Mesendoderm (in vitro differentiated cells): Measurements from ENCODE around the gene OR13C4. TPM values are rescaled to one million over a fixed set of nuclear protein-coding genes. Genes with fewer than 3 reads are reported as not detected.

ENCODE experiments used
- DNase-seq: peaks from one replicate; pipeline ENCODE4 v3.0.0; 2013
- H2AK5ac ChIP-seq: 2 replicates; pipeline ENCODE4 v1.6.1; 2013; ENCODE audit warnings: low read length, inconsistent platforms
- H2BK120ac ChIP-seq: 2 replicates; pipeline ENCODE4 v1.6.1; 2013; ENCODE audit warnings: low read depth, mild to moderate bottlenecking, low read length, moderate library complexity, mixed read lengths
- H2BK15ac ChIP-seq: replicated peaks from 2 replicates; pipeline ENCODE4 v1.6.1; 2013; ENCODE audit warnings: low read depth, mild to moderate bottlenecking, moderate library complexity
- H2BK5ac ChIP-seq: 2 replicates; pipeline ENCODE4 v1.6.1; 2013; ENCODE audit warnings: low read length, inconsistent platforms
- H3K18ac ChIP-seq: 2 replicates; pipeline ENCODE4 v1.6.1; 2013; ENCODE audit warnings: mild to moderate bottlenecking, low read length, mixed read lengths
- H3K23ac ChIP-seq: one replicate; pipeline ENCODE4 v1.6.1; 2013; ENCODE audit warnings: low read length
- H3K27ac ChIP-seq: 2 replicates; pipeline ENCODE4 v1.5.1; 2013; ENCODE audit warnings: low read depth, mild to moderate bottlenecking, inconsistent platforms, low read length, moderate library complexity
- H3K27me3 ChIP-seq: 2 replicates; pipeline ENCODE4 v1.6.1; 2013; ENCODE audit warnings: low read length, control low read depth, mild to moderate bottlenecking, inconsistent platforms; ENCODE audit not compliant: insufficient read depth, poor library complexity
- H3K36me3 ChIP-seq: 2 replicates; pipeline ENCODE4 v1.6.1; 2013; ENCODE audit warnings: low read length, inconsistent platforms; ENCODE audit not compliant: control insufficient read depth, insufficient read depth
- H3K4ac ChIP-seq: one replicate; pipeline ENCODE4 v1.6.1; 2013; ENCODE audit warnings: low read depth, mild to moderate bottlenecking, low read length, moderate library complexity
- H3K4me1 ChIP-seq: 2 replicates; pipeline ENCODE4 v1.6.1; 2013; ENCODE audit warnings: low read depth, low read length, inconsistent platforms; ENCODE audit not compliant: control insufficient read depth
- H3K4me2 ChIP-seq: 2 replicates; pipeline ENCODE4 v1.6.1; 2013; ENCODE audit warnings: low read length
- H3K4me3 ChIP-seq: 2 replicates; pipeline ENCODE4 v1.5.1; 2013; ENCODE audit warnings: mild to moderate bottlenecking, low read length
- H3K56ac ChIP-seq: one replicate; pipeline ENCODE4 v1.6.1; 2013; ENCODE audit warnings: low read length
- H3K79me1 ChIP-seq: 2 replicates; pipeline ENCODE4 v1.6.1; 2013; ENCODE audit warnings: low read length, inconsistent platforms
- H3K79me2 ChIP-seq: 2 replicates; pipeline ENCODE4 v1.6.1; 2013; ENCODE audit warnings: mild to moderate bottlenecking, low read length; ENCODE audit not compliant: control insufficient read depth, insufficient read depth
- H3K9ac ChIP-seq: 2 replicates; pipeline ENCODE4 v1.6.1; 2013; ENCODE audit warnings: low read length, inconsistent platforms
- H4K5ac ChIP-seq: one replicate; pipeline ENCODE4 v1.6.1; 2013; ENCODE audit warnings: low read length
- H4K8ac ChIP-seq: one replicate; pipeline ENCODE4 v1.6.1; 2013; ENCODE audit warnings: low read depth, mild to moderate bottlenecking, control low read depth, low read length, moderate library complexity
- WGBS: extraction: QIAGEN DNeasy Blood & Tissue Kit; methylation state at CpG from one replicate; pipeline ENCODE4 v1.1.7; 2013; ENCODE audit warnings: low lambda C conversion rate, missing lambda C conversion rate; ENCODE audit not compliant: insufficient coverage; ENCODE audit errors: extremely low coverage; 5-methylcytosine and 5-hydroxymethylcytosine counted together
- polyA plus RNA-seq, 2 experiments: library from polyadenylated mRNA; stranded (reverse); fragments of 200-250 nt; gene quantifications; one replicate each; pipeline ENCODE4 v1.2.3, GENCODE V29; 2013

OR13C4 gene
- polyA plus RNA-seq (2013, experiment 1 of 2): not detected
- polyA plus RNA-seq (2013, experiment 2 of 2): not detected

GRCh38 chr9:104527109-104527508 is at the start of gene OR13C4:
OR13C4 (minus strand) TSS chr9:104527209; CDS start chr9:104527209, 0 bp downstream.
- H2BK15ac ChIP-seq: no peak within 1 kb of the TSS
- no peak for DNase-seq
- H3K27ac ChIP-seq: no peak within 1 kb of the TSS
- no peaks in the 10 kb centered on the region for H3K36me3 ChIP-seq
- H3K56ac ChIP-seq: no peak within 1 kb of the TSS
- no peak within 1 kb of the TSS for H2AK5ac ChIP-seq
- no peak within 1 kb of the TSS for H4K8ac ChIP-seq
- no peak within 1 kb of the TSS for H2BK5ac ChIP-seq
- H4K5ac ChIP-seq: no peak within 1 kb of the TSS
- no peaks in the 10 kb centered on the region for H3K27me3 ChIP-seq
- H3K4me3 ChIP-seq: no peak within 1 kb of the TSS
- H3K4me2 ChIP-seq: no peak within 1 kb of the TSS
- H3K79me1 ChIP-seq: no peaks in the 10 kb centered on the region
- H3K4me1 ChIP-seq: no peaks in the 10 kb centered on the region
- H3K79me2 ChIP-seq: no peaks in the 10 kb centered on the region
- no peak within 1 kb of the TSS for H3K9ac ChIP-seq
- no peak within 1 kb of the TSS for H2BK120ac ChIP-seq
- no peak within 1 kb of the TSS for H3K23ac ChIP-seq
- no peak within 1 kb of the TSS for H3K4ac ChIP-seq
- H3K18ac ChIP-seq: no peak within 1 kb of the TSS

- H2BK15ac ChIP-seq: no peak overlapping the region
- no peak overlapping the region for H2BK5ac ChIP-seq
- H3K4me2 ChIP-seq: no peak overlapping the region
- no peaks in the 10 kb centered on the region for H3K79me1 ChIP-seq
- no peak overlapping the region for H3K9ac ChIP-seq
- no peak overlapping the region for H4K5ac ChIP-seq
- no peak for DNase-seq
- no peak overlapping the region for H4K8ac ChIP-seq
- H2BK120ac ChIP-seq: no peak overlapping the region
- H3K4me1 ChIP-seq: no peaks in the 10 kb centered on the region
- no CpG with 5 or more reads among the region's 2 CpGs for WGBS
- H3K79me2 ChIP-seq: no peaks in the 10 kb centered on the region
- H3K4me3 ChIP-seq: no peak overlapping the region
- no peak overlapping the region for H3K18ac ChIP-seq
- H2AK5ac ChIP-seq: no peak overlapping the region
- H3K4ac ChIP-seq: no peak overlapping the region
- no peaks in the 10 kb centered on the region for H3K27me3 ChIP-seq
- H3K27ac ChIP-seq: no peak overlapping the region
- no peak overlapping the region for H3K56ac ChIP-seq
- no peak overlapping the region for H3K23ac ChIP-seq
- no peaks in the 10 kb centered on the region for H3K36me3 ChIP-seq
Measured at GRCh38 chr9:104575456-104575855, 48.4 kb upstream of the OR13C4 start.

- no peak overlapping the region for H4K8ac ChIP-seq
- no peak overlapping the region for H2AK5ac ChIP-seq
- H3K18ac ChIP-seq: no peak overlapping the region
- H3K4ac ChIP-seq: no peak overlapping the region
- no peak overlapping the region for H2BK15ac ChIP-seq
- H2BK120ac ChIP-seq: no peak overlapping the region
- H4K5ac ChIP-seq: no peak overlapping the region
- no peak overlapping the region for H3K56ac ChIP-seq
- H3K9ac ChIP-seq: no peak overlapping the region
- H3K79me1 ChIP-seq: no peaks in the 10 kb centered on the region
- H3K79me2 ChIP-seq: no peaks in the 10 kb centered on the region
- no peak overlapping the region for H3K27ac ChIP-seq
- H3K4me2 ChIP-seq: no peak overlapping the region
- no peaks in the 10 kb centered on the region for H3K4me1 ChIP-seq
- H2BK5ac ChIP-seq: no peak overlapping the region
- WGBS: no CpG with 5 or more reads among the region's 1 CpG
- no peaks in the 10 kb centered on the region for H3K36me3 ChIP-seq
- no peaks in the 10 kb centered on the region for H3K27me3 ChIP-seq
- H3K4me3 ChIP-seq: no peak overlapping the region
- DNase-seq: no peak
- no peak overlapping the region for H3K23ac ChIP-seq
Measured at GRCh38 chr9:104572612-104573011, 45.6 kb upstream of the OR13C4 start.

- no CpG with 5 or more reads among the region's 4 CpGs for WGBS
Measured at GRCh38 chr9:104568868-104569267, 41.9 kb upstream of the OR13C4 start, which contains the start of gene OR13C8. OR13C8 (plus strand) TSS chr9:104569168; CDS start chr9:104569168, 0 bp downstream.

GRCh38 chr9:104564358-104564757 is 37.3 kb upstream of the OR13C4 start:
- H3K79me2 ChIP-seq: no peaks in the 10 kb centered on the region
- WGBS: no CpG with 5 or more reads among the region's 1 CpG
- H3K9ac ChIP-seq: no peak overlapping the region
- H2BK15ac ChIP-seq: no peak overlapping the region
- no peak overlapping the region for H4K5ac ChIP-seq
- H3K4me1 ChIP-seq: no peaks in the 10 kb centered on the region
- H3K56ac ChIP-seq: no peak overlapping the region
- no peak overlapping the region for H4K8ac ChIP-seq
- no peak overlapping the region for H3K4me2 ChIP-seq
- no peak overlapping the region for H2BK120ac ChIP-seq
- no peak overlapping the region for H3K4me3 ChIP-seq
- DNase-seq: no peak
- no peak overlapping the region for H2AK5ac ChIP-seq
- no peak overlapping the region for H3K18ac ChIP-seq
- no peak overlapping the region for H3K23ac ChIP-seq
- H3K27ac ChIP-seq: no peak overlapping the region
- no peaks in the 10 kb centered on the region for H3K36me3 ChIP-seq
- H3K4ac ChIP-seq: no peak overlapping the region
- H3K27me3 ChIP-seq: no peaks in the 10 kb centered on the region
- H3K79me1 ChIP-seq: no peaks in the 10 kb centered on the region
- H2BK5ac ChIP-seq: no peak overlapping the region

More at GRCh38 chr9:104568868-104569267, 41.9 kb upstream of the OR13C4 start, which contains the start of gene OR13C8:
- no peak within 1 kb of the TSS for H3K56ac ChIP-seq
- H3K18ac ChIP-seq: no peak within 1 kb of the TSS
- no peak within 1 kb of the TSS for H2BK120ac ChIP-seq
- H3K36me3 ChIP-seq: no peaks in the 10 kb centered on the region
- no peak within 1 kb of the TSS for H2BK5ac ChIP-seq
- no peak within 1 kb of the TSS for H3K4me2 ChIP-seq
- no peak for DNase-seq
- no peak within 1 kb of the TSS for H3K4me3 ChIP-seq
- H3K23ac ChIP-seq: no peak within 1 kb of the TSS
- no peak within 1 kb of the TSS for H2BK15ac ChIP-seq
- no peaks in the 10 kb centered on the region for H3K27me3 ChIP-seq
- no peaks in the 10 kb centered on the region for H3K4me1 ChIP-seq
- H4K8ac ChIP-seq: no peak within 1 kb of the TSS
- H3K27ac ChIP-seq: no peak within 1 kb of the TSS
- H3K79me2 ChIP-seq: no peaks in the 10 kb centered on the region
- H3K9ac ChIP-seq: no peak within 1 kb of the TSS
- no peak within 1 kb of the TSS for H3K4ac ChIP-seq
- no peaks in the 10 kb centered on the region for H3K79me1 ChIP-seq
- H4K5ac ChIP-seq: no peak within 1 kb of the TSS
- no peak within 1 kb of the TSS for H2AK5ac ChIP-seq
